HG03354 (cell line): ENCODE results near the gene PHOSPHO1.
"Not testable (repeated sequence)": the region's sequence is repeated elsewhere in the genome, so short reads cannot be mapped to it uniquely, and the experiment has no call there.

Source experiments
- ATAC-seq: cut with Tn5 transposase; IDR thresholded peaks from one replicate; pipeline ENCODE4 v1.9.1; 2021; ENCODE audit warnings: mild to moderate bottlenecking; ENCODE audit not compliant: unreplicated experiment, poor library complexity, severe bottlenecking

PHOSPHO1 gene

DNA sequence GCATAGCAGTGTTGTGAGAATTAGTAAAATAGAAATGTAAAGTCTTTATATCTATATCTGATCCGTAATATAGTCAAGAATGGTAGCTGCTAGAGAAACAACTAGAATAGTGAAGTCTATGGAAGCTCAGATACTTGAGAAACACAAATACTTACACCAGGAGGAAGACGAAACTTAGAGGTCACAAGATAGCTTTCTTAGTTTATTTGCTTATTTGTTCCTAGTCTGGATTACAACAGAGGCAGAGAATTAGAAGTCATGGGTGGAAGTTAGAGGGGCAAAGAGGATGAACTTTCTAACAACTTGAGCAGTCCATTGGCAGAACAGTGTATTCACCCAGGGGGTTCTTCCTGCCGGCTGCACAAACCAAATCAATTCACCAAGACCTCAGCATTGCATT lies 34.1 kb downstream of the PHOSPHO1 start:
- no peak for ATAC-seq

DNA sequence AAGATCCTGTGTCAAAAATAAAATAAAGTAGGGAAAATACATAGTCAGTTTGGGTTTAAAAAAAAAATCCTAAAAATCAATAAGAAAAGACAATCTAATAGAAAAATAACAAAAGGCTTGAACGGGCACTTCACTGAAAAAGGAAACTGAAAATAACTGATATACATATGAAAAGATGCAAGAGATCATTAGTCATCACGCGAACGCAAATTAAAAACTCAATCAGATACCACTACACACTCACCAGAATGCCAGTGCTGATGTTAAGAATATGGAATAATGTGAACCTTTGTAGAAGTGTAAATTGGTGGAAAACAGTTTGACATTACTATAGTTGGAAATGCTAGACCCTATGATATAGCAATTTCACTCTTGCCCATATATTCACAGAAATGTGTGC lies 34.8 kb downstream of the PHOSPHO1 start:
- ATAC-seq: no peak

DNA sequence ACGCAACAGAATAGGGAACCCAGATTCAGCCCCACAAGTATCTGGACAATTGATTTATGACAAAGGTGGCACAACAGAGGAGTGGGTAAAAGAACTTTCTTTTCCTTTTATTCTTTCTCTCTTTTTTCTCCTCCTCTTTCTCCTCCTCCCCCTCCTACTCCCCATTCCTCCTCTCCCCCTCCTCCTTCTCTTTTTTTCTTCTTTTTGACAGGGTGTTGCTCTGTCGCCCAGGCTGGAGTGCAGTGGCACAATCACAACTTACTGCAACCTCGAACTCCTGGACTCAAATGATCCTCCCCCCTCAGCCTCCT lies 36.3 kb downstream of the PHOSPHO1 start:
- no peak for ATAC-seq

DNA sequence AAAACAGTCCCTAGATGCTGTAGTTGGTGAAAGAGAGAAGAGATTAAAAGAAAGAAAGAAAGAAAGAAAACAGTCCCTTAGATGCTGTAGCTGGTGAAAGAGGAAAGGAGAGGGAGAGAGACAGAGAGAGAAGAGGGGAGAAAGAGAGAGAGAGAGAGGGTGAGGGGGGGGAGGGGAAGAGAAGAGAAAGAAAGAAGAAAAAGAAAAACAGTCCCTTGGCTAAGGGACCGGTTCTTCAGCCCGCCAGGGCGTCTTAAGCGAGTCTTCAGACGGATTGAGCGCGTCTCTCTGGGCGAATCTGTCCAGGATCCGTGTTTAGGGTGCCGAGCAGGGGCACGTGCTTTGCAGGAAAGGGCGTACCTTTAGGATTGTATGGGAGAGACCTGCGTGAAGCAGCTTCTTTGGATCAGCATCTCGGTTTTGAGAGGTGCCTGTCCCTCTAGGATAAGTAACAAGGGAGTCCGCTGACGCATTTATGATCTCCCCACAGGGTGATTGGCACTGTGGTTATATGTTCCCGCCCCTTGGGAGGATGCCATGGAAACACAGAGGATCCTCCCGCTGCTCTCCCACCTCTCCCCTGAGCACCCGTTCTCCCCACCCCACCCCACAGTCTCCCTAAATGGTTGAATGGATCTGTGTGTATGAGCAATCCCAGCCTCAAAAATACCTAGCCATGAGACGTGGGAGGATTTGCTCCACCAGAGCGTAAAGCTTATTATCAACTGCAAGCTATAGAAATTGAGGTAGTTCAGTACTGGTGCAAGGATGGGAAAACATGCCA lies 36.9 kb downstream of the PHOSPHO1 start:
- no peak for ATAC-seq

DNA sequence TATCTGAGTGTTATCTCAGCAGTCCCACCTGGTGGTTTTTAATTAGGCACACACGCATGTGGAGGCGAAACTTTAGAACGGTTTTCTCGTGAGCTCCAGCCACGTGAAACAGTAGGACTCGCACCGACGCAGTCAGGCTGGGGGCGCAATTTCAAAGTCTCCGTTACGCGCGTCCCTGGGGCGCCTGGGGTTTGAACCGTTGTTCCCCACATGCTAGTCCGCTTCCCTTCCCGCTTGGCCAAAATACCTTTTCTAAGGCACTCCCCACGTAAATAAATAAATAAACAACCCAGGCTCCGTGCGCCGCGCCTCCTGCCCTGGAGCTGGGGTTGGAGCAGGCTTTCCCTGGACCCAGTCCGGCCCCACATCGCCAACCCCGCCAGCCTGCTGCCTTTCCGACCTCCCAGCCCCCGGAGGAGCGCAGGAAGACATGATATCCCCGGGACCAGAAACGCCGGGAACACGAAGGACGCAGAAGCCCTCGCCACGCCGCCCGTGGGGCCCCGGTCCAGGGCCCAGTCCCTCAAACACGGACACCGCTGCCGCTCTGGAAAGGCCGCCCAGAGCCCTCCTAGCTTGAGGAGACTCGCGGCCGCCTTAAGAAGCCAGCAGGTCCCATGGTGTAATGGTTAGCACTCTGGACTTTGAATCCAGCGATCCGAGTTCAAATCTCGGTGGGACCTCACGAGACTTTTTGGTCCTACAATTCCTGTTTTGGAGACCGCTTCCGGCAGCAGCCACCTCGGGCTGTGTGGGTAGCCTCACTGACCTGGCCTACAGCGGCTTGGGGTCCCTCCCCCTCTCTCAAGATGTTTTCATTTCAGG lies 38.5 kb downstream of the PHOSPHO1 start:
- ATAC-seq: peak; percentile 63

DNA sequence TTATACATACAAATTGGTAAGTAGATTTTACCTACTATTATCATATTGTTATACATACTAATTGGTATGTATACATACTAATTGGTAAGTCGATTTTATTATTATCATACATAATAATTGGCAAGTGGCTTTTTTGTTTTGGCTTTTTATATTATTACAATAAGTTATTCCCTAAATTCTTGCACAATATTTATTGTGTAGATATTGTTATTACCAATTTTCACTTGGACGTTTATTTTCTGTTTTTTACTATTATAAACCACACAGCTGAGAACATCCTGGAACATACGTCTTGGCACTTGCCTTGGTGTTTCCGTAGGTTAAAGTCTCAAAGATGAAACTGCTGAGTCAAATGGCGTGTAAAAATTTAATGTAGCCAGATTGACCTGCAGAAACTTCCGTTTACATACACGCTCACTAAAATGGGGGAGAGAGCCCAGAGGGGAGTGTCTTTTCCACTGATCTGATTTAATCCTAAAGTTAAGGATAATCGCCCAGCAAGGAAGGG lies 39.1 kb downstream of the PHOSPHO1 start:
- ATAC-seq: peak; percentile 3

DNA sequence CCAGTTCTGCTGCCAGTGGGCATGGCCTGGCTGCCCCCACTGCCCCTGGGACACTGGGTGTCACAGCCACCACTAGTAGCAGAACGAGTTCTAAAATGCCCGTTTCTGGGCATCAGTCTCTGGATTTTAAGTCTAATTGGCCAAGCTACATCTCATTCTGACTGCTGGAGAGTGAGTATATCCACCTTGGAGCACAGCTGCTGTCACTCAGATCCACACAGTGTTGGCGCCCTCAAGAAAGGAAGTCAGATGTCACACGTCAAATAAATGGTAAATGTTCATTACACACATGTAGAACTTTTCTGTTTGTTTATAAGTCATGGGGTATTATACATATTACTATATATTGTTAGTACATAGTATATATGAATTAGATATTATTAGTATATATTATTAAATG lies 39.7 kb downstream of the PHOSPHO1 start:
- no peak for ATAC-seq

DNA sequence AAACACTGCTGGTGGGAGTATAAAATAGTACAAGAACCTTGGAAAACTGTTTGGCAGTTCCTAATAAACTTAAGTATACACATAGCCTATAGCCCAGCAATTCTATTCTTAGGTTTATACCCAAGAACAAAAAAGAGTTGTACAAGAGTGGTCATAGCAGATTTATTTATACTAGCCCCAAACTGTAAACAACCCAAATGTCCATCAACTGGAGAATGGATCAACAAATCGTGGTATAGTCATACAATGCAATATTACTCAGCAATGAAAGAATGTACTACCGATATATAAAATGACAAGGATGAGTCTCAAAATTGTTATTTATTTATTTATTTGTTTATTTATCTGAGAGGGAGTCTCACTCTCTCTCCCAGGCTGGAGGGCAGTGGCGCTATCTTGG lies 43.3 kb downstream of the PHOSPHO1 start:
- no peak for ATAC-seq

DNA sequence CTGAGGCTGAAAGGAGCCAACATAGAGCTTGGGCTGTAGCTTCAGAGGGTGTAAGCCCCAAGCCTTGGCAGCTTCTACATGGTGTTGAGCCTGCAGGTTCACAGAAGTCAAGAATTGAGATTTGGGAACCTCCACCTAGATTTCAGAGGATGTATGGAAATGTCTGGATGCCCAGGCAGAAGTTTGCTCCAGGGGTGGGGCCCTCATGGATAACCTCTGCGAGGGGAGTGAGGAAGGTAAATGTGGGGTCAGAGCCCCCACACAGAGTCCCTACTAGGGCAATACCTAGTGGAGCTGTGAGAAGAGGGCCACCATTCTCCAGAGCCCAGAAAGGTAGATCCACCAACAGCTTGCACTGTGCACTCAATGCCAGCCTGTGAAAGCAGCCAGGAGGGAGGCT lies 45.2 kb downstream of the PHOSPHO1 start:
- ATAC-seq: not testable (repeated sequence)

DNA sequence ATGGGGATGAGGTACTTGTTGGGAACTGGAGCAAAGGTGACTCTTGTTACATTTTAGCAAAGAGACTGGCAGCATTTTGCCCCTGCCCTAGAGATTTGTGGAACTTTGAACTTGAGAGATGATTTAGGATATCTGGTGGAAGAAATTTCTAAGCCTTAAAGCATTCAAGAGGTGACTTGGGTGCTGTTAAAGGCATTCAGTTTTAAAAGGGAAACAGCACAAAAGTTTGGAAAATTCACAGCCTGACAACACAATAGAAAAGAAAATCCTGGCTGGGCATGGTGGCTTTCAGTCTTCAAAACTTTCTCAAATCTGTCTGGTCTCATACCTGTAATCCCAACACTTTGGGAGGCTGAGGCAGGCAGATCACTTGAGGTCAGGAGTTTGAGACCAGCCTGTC lies 46.1 kb downstream of the PHOSPHO1 start:
- ATAC-seq: not testable (repeated sequence)

DNA sequence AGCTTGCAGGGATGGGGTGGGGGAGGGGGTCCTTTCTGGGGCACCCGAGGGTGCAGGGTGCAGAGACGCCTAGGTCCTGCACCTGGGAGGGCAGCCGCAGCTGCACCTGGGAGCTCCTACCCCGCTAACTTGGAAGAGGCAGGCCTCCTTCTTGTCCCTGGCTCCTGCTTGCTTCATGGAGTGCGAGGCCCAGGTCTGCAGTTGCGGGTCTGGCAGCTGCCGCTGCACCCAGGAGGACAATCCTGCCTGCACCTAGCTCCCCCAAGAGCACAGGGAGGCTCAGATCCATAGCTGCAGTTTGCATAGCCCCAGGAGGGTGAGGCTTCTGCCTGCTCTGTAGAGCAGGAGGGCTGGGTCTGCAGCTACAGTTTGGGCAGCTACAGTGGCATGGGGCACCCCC lies 46.8 kb downstream of the PHOSPHO1 start:
- no peak for ATAC-seq

DNA sequence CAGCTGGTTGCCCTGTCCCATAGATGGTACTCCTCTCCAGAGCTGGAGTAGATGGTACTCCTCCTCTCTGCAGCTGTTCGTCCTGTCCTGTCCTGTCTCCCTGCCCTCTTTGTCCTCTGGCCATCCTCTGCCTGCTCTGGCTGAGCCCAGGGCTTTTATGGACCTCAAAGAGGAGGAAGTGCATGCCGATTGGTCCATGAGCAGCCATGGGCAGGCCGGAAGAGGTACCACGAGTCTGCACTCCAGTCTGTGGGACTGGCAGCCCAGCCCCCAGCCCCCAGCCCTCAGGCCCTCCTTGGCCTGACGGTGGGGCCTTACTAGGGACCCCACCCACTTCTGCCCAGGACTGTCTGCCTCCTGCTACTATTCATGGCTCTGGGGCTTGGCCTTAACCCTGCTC lies 47.2 kb downstream of the PHOSPHO1 start:
- no peak for ATAC-seq

DNA sequence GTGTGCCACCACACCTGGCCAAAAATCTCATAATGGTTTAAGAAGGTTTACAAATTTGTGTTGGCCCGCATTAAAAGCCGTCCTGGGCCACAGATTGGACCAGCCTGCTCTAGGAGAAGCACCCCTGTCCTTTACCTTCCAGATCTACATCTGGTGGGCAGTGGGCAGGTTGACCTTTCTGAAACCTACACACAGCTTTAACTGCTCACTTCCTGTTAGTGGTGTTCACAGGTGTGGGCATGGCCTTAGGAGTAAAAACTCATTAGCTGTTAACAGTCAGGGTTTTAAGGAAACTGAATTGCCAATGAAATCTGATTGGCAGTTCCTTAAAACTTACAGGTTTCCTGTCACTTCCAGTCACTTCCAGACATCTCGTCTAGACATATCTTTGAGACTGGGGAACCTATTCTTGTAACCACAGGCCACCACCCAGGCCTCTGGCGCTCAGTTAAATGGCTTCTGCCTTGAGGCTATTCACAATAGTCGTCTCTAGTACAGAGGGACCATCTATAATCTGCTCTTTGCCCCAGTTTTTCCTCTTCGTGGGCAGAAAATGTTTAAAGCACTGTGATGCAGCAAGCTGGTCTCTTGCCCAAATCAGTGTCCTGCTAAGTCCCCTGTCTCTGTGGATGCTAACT lies 49.5 kb downstream of the PHOSPHO1 start:
- ATAC-seq: no peak

DNA sequence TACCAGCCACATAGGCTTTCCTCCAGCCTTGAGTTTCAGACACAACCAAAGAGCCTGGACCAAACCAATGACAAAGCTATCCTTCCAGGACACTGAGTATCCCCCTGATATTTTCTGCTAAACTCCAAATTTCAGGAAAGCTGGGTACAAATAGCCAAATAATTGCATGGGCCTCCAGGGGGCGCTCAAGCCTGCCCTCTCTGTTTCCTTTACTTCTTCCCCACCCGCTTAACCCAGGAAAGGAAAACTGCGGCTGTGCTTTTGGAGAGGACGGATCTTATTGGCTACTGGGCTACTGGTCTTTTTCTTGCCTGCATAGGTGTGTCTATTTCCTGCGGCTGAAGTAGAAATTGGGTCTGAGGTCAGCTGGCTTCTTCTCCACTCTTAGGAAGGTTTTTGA lies 50.3 kb downstream of the PHOSPHO1 start:
- ATAC-seq: no peak

DNA sequence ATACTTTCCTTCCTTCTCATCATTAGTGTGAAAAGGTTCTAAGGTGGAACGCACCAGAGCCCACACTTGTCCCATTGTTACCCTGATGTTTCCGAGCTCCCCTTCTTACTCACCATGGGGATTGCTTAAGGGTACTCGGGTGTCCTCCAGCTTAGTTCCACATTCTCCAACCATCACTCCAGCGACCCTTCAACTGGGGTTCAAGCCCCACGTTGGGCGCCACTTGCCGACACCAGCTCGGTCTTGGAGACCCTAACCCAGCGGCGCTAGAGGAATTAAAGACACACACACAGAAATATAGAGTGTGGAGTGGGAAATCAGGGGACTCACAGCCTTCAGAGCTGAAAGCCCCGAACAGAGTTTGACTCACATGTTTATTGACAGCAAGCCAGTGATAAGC lies 54.6 kb downstream of the PHOSPHO1 start:
- ATAC-seq: not testable (repeated sequence)
